Loucy (cell line): ENCODE measurements around the gene MAPKAP1.

Experiments
- H2AFZ ChIP-seq: fragments of 200-600 bp; sonication (generic); 2 replicates; pipeline ENCODE4 v1.6.0; 2016; ENCODE audit warnings: antibody characterized with exemption, mild to moderate bottlenecking, low read length, moderate library complexity
- H3F3A ChIP-seq: fragments of 200-600 bp; 2 replicates; pipeline ENCODE4 v1.6.0; 2016; ENCODE audit warnings: antibody characterized with exemption, low read depth, mild to moderate bottlenecking
- H3K27me3 ChIP-seq: fragments of 200-600 bp; sonication (generic); 2 replicates; pipeline ENCODE4 v1.6.1; 2014; ENCODE audit warnings: low read length, mild to moderate bottlenecking; ENCODE audit not compliant: insufficient read depth, poor library complexity, severe bottlenecking
- H3K36me3 ChIP-seq: fragments of 200-600 bp; sonication (generic); 2 replicates; pipeline ENCODE4 v1.6.1; 2016; ENCODE audit warnings: low read length; ENCODE audit not compliant: insufficient read depth
- H3K4me1 ChIP-seq: fragments of 200-600 bp; sonication (generic); 2 replicates; pipeline ENCODE4 v1.5.1; 2014; ENCODE audit warnings: low read length, mild to moderate bottlenecking; ENCODE audit not compliant: insufficient read depth, poor library complexity, severe bottlenecking
- H3K4me2 ChIP-seq: fragments of 200-600 bp; sonication (generic); 2 replicates; pipeline ENCODE4 v1.6.0; 2014; ENCODE audit warnings: antibody characterized with exemption, low read length, low read depth, mild to moderate bottlenecking; ENCODE audit not compliant: poor library complexity, severe bottlenecking
- H3K4me3 ChIP-seq: fragments of 200-600 bp; sonication (generic); 2 replicates; pipeline ENCODE4 v1.5.1; 2014; ENCODE audit warnings: low read length, mild to moderate bottlenecking, mixed read lengths; ENCODE audit not compliant: poor library complexity, severe bottlenecking
- H3K79me2 ChIP-seq: fragments of 200-600 bp; sonication (generic); 2 replicates; pipeline ENCODE4 v1.6.1; 2014; ENCODE audit warnings: low read length; ENCODE audit not compliant: insufficient read depth
- H3K9ac ChIP-seq: fragments of 200-600 bp; sonication (generic); 2 replicates; pipeline ENCODE4 v1.6.0; 2014; ENCODE audit warnings: mild to moderate bottlenecking, low read depth, low read length, moderate library complexity; ENCODE audit not compliant: poor library complexity, severe bottlenecking
- H3K9me2 ChIP-seq: fragments of 200-600 bp; sonication (generic); replicated peaks from 2 replicates; pipeline ENCODE4 v1.6.1; 2016; ENCODE audit warnings: low read depth, low read length, mixed read lengths
- H3K9me3 ChIP-seq: fragments of 200-600 bp; sonication (generic); 2 replicates; pipeline ENCODE4 v1.6.1; 2014; ENCODE audit warnings: mild to moderate bottlenecking, antibody characterized with exemption, low read length, low read depth; ENCODE audit not compliant: insufficient read depth
- H4K20me1 ChIP-seq: fragments of 200-600 bp; sonication (generic); 2 replicates; pipeline ENCODE4 v1.6.0; 2014; ENCODE audit warnings: antibody characterized with exemption, low read length, mild to moderate bottlenecking; ENCODE audit not compliant: insufficient read depth, poor library complexity, severe bottlenecking
- EZH2phosphoT487 ChIP-seq: fragments of 200-600 bp; IDR thresholded peaks from 2 replicates; pipeline ENCODE4 v1.6.1; 2018; ENCODE audit warnings: antibody characterized with exemption, mild to moderate bottlenecking, moderate library complexity, borderline replicate concordance
- TF ChIP-seq, protein P1 (sequence below): fragments of 200-600 bp; sonication (generic); conservative IDR thresholded peaks from 2 replicates; pipeline ENCODE4 v1.5.1; 2014; ENCODE audit warnings: mild to moderate bottlenecking, antibody characterized with exemption, low read length

Gene MAPKAP1

GRCh38 chr9:125493881-125494652 lies 212.9 kb downstream of the MAPKAP1 start:
- Histone ChIP-seq H3K9me2 (no peaks in the 10 kb centered on the region), H3K9me3 (no peaks in the 10 kb centered on the region), H3K4me2 (no peak overlapping the region), H3F3A (no peaks in the 10 kb centered on the region), H3K36me3 (no peaks in the 10 kb centered on the region), H3K27me3 (no peaks in the 10 kb centered on the region), H4K20me1 (no peaks in the 10 kb centered on the region), H3K9ac (no peak overlapping the region), H3K4me3 (no peak overlapping the region), H2AFZ (no peak overlapping the region), H3K4me1 (no peaks in the 10 kb centered on the region), H3K79me2 (no peaks in the 10 kb centered on the region)
- TF ChIP-seq, protein P1, sequence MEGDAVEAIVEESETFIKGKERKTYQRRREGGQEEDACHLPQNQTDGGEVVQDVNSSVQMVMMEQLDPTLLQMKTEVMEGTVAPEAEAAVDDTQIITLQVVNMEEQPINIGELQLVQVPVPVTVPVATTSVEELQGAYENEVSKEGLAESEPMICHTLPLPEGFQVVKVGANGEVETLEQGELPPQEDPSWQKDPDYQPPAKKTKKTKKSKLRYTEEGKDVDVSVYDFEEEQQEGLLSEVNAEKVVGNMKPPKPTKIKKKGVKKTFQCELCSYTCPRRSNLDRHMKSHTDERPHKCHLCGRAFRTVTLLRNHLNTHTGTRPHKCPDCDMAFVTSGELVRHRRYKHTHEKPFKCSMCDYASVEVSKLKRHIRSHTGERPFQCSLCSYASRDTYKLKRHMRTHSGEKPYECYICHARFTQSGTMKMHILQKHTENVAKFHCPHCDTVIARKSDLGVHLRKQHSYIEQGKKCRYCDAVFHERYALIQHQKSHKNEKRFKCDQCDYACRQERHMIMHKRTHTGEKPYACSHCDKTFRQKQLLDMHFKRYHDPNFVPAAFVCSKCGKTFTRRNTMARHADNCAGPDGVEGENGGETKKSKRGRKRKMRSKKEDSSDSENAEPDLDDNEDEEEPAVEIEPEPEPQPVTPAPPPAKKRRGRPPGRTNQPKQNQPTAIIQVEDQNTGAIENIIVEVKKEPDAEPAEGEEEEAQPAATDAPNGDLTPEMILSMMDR = no peak
- TF ChIP-seq EZH2phosphoT487 = no peak

- H3K9me3 ChIP-seq = no peaks in the 10 kb centered on the region
- H3K4me2 ChIP-seq = no peak overlapping the region
- no peaks in the 10 kb centered on the region for H3K36me3 ChIP-seq
- no peaks in the 10 kb centered on the region for H3F3A ChIP-seq
- no peaks in the 10 kb centered on the region for H3K27me3 ChIP-seq
- no peaks in the 10 kb centered on the region for H3K79me2 ChIP-seq
- H3K9me2 ChIP-seq = no peaks in the 10 kb centered on the region
- no peaks in the 10 kb centered on the region for H4K20me1 ChIP-seq
- H2AFZ ChIP-seq = no peak overlapping the region
- no peak for TF ChIP-seq EZH2phosphoT487
- TF ChIP-seq, protein P1 = no peak
- no peak overlapping the region for H3K9ac ChIP-seq
- no peak overlapping the region for H3K4me3 ChIP-seq
- no peaks in the 10 kb centered on the region for H3K4me1 ChIP-seq
Measured at GRCh38 chr9:125493384-125493783, 213.6 kb downstream of the MAPKAP1 start.

DNA sequence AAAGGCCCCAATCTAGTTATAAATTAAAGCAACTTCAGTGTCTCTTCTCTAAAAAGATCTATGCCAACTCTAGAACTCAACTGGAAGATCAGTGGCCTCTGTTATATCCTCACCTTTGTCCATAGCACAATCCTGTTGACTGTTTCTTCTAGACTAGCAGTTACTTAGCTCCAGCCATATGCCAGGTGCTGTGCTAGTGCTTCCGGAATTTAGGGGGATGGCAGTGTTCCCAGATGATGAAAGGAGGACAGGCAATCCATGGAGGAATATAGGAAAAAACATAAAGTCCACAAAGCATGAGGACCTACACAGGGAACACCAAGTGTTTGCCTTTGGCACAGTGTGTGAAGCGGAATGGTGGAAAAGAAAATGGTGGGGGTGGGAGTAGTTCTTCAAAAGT lies 214.3 kb downstream of the MAPKAP1 start:
- no peaks in the 10 kb centered on the region for H3K4me1 ChIP-seq
- H4K20me1 ChIP-seq = no peaks in the 10 kb centered on the region
- no peak overlapping the region for H3K4me3 ChIP-seq
- H3K9ac ChIP-seq = no peak overlapping the region
- no peaks in the 10 kb centered on the region for H3F3A ChIP-seq
- H3K27me3 ChIP-seq = no peaks in the 10 kb centered on the region
- H3K36me3 ChIP-seq = no peaks in the 10 kb centered on the region
- H3K9me2 ChIP-seq = no peaks in the 10 kb centered on the region
- TF ChIP-seq, protein P1 = no peak
- TF ChIP-seq EZH2phosphoT487 = no peak
- H3K79me2 ChIP-seq = no peaks in the 10 kb centered on the region
- H3K4me2 ChIP-seq = no peak overlapping the region
- H2AFZ ChIP-seq = no peak overlapping the region
- no peaks in the 10 kb centered on the region for H3K9me3 ChIP-seq
